Glomerular visceral epithelial cell (primary cell): ENCODE results near the gene PDGFD.
A peak's percentile ranks its signal among the peaks of the same experiment; 100 is the strongest.
"Not testable (repeated sequence)": the region's sequence is repeated elsewhere in the genome, so short reads cannot be mapped to it uniquely, and the experiment has no call there.

Source experiments
- DNase-seq: peaks from one replicate; pipeline ENCODE4 v3.0.0-alpha.2; 2016; ENCODE audit errors: extremely low spot score

The PDGFD gene

DNA sequence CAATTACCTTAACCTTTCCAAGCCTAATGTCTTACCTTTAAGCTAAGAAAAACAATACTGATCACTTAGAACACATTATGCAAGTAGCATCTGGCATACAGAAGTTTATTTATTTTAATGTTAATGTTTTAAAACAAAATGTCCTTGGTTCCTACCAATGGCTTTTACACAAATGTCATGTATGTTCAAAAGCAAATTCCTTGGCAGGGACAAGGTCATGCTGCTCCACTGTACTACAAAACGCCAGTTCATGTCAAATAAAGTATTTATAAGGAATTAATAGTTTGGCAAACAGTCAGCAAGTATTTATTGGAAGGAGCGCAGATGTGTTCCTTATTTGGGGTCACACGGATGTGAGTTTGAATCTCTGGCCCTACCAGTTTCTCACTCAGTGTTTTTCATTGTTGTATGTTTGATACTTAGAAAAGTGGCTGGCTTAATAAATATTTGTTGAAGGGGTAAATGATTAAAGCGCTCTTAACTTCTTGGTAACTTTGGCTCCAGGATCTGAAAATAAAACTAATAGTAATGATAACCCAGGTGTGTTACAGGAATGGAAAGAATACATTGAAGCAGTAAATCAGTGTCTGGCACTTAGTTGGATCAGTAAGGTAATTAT lies 108.9 kb downstream of the PDGFD start:
- no peak for DNase-seq

DNA sequence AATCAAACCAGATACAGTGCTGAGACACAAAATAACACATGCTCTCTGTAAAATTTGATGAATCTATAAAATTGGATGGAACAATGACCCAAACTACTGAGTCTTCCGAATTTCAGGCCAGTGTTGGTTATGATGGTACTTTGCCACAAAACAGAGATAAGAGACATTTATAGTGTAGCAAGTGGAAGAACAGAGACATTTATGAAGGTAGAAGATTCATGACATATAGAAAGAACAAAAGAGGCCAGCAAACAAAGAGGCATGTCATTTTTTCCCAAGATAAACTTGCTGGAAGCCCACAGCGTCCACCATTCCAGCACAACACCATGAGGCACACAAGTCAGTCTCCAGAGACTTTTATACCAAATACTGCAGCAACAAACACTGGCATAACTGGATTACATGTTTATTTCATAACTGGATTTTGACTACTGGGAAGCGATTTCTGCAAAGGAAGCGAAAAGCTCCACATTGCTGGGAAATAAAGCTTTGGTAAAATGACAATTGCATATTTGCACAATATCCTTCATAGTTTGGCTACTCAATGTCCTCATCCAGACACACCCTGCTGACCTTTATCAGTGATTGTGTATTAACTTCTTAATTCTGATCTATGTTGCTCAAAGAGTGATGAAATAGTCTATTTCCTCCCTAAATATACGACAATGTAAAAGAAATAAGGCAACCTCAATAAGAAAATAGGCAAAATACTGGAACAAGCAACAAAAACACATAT lies 110.0 kb downstream of the PDGFD start:
- DNase-seq: no peak

DNA sequence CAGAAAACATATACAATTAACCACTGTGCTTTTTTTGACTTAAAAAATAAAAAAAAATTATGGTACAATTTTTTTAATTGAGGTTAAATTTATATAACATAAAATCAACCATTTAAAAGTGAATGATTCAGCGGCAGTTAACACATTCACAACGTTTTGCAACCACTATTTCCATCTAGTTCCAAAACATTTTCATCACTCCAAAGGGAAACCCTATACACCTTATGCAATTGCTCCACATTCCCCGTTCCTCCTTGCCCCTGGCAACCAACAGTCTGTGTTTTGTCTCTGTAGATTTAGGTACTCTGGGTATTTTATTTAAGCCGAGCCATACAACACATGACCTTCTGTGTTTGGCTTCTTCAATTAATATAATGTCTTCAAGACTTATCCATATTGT lies 112.2 kb downstream of the PDGFD start:
- DNase-seq: no peak

DNA sequence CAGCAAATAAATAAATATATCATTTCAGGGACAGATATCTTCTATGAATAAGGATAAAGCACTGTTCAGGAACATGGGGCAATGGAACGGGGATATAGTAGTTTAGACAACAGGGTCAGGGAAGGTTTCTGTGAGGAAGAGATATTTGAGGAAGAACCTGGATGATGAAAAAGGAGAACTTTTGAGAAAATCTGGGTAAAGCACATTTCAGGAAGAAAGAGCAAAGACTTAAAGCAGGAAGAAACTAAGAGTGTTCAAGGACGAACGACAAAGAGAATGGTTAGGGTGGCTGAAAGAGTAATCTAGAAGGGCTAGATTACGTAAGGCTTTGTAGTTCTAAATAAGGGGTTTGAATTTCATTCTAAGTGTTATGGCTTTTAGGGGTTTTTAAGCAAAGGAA lies 114.8 kb downstream of the PDGFD start:
- no peak for DNase-seq

- DNase-seq: not testable (repeated sequence)
Observed at GRCh38 chr11:104046858-104047257, 117.1 kb downstream of the PDGFD start.

- DNase-seq: no peak
Observed at GRCh38 chr11:104046331-104046730, 117.6 kb downstream of the PDGFD start.

- no peak for DNase-seq
Observed at GRCh38 chr11:104043678-104044239, 120.2 kb downstream of the PDGFD start.

GRCh38 chr11:104043142-104043541 lies 120.8 kb downstream of the PDGFD start:
- DNase-seq: no peak

DNA sequence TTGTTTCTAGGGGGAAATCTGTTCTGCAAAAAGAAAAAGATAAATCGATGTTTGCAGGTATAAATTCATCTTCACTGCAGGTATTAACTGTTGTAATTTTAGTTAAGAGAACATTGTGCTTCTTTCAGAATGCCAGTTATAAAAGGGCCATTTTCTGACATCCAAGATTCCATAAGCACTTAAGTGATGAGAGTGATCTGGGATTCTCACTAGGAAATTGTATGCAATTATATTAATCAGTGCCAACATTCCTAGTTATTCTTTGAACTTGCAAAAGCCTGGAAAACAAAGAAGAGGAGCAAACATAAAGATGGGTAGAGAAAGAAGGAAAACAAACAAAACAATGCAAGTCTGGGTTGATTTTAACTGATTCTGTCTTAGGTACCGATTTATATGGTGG lies 122.2 kb downstream of the PDGFD start:
- DNase-seq: no peak

- DNase-seq: no peak
Observed at GRCh38 chr11:104036995-104037394, 127.0 kb downstream of the PDGFD start.

GRCh38 chr11:104036588-104036987 lies 127.4 kb downstream of the PDGFD start, which contains the start of gene DDI1:
DDI1 (plus strand) TSS chr11:104036640; CDS start chr11:104036823, 183 bp downstream.
- DNase-seq: no peak

GRCh38 chr11:104033561-104033960 lies 130.4 kb downstream of the PDGFD start:
- no peak for DNase-seq

GRCh38 chr11:104033134-104033533 lies 130.8 kb downstream of the PDGFD start:
- peak; percentile 6 for DNase-seq

DNA sequence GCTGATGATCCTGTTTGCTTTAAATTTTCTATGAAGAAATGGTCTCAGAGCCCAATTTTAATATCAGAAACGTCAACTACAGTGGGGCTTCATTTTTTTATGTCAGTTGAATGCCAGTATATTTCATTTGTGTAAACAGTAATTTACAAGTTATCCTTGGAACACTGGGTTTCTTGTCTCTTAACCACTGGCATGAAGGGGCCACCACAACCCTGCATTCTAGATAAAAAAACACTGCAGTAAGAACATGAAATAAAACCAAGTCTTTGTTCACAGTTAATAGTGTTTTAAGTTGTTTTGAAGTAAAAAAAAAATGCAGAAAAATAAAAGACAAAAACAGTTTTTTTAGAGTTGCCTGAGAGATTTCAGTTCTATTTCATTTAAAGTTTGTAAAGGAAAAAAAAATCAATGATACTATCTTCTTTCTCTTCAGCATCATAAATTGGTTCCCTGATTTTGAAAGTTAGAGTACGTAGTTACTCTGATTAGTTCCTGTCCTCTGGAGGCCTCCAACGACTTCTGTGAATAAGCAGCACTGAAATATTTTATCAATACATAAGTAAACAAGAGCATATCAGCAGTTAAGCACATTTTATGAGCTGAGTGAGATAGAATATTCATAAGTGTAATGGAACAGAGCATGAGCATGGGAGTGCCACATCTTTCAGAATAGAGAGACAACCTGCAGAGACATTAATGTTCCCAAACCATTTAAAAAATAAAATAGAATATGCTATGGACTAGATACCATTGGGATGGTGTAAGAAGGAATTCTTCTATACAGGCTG lies 135.3 kb downstream of the PDGFD start:
- DNase-seq: no peak

GRCh38 chr11:104024572-104024971 lies 139.4 kb downstream of the PDGFD start:
- DNase-seq: no peak

DNA sequence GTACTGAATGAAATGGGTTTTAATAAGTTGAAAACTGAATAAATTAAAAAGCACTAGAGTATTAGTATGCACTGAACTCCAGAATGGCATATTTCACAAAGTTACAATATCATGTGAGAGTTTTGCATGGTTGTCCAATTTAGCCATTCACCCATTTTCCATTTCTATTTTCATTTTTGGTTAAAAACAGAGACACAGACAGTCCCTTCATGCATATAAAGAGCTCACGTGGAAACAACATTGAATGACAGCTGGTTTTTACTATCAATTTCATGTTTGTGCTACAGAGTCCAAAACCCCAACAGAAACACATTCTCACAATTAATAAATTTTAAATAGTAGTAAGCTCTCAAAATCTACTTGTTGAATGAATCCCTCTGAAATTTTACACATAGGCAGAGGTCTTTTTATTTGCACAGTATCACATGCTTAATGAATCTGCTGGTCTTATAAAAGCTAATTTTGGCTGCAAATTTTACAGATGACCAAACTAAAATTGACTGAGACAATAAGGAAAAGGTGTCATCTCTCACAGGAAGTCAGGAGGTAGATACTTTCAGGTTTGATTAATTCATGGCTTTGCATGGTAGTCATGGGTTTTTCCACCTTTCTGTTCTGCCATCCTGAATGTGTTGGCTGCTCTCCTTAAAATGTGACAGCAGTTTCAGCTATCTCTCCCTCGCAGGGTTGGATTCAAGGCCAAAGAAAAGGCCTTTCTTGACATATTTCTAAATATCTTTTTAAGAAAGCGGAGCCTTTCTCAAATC lies 148.1 kb downstream of the PDGFD start:
- DNase-seq: no peak

DNA sequence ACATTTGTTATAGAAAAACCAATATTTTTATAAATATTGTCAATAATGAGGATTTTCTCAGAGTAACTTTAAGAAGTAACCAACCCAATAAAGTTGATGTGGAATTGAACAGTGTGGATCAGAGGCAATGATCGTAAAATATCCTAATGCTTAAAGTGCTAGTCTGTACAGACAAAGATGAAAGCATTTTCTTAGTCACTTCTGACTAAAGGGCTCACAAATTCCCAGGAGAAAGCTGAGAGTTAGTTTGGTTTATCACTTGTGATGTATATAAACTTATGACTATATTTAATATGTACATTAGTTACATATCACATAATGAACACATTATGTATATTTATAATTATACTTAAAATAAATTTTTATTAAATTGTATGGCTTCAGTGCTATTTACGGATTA lies 152.9 kb downstream of the PDGFD start:
- no peak for DNase-seq

DNA sequence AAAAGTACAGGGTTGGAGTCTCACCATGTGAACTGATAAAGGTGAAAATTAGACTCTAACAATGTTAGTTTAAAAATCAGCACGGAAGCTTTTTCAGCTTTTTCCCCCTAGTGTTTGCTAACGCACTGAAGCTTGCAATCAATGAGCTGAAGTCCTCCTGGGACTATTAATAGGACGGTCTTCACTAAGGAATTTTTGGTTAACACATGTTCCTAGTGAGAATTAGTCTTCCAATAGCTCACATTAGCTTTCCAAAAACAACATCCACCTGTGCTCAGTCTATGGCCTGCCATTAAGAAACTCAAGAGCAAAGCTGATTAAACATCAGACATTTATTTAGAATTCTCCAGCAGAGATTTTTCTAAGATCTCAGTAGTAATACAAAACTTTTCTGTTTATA lies 154.2 kb downstream of the PDGFD start:
- DNase-seq: no peak

GRCh38 chr11:104005234-104005855 lies 158.6 kb downstream of the PDGFD start:
- no peak for DNase-seq

- DNase-seq: no peak
Observed at GRCh38 chr11:104003491-104003890, 160.5 kb downstream of the PDGFD start.

DNA sequence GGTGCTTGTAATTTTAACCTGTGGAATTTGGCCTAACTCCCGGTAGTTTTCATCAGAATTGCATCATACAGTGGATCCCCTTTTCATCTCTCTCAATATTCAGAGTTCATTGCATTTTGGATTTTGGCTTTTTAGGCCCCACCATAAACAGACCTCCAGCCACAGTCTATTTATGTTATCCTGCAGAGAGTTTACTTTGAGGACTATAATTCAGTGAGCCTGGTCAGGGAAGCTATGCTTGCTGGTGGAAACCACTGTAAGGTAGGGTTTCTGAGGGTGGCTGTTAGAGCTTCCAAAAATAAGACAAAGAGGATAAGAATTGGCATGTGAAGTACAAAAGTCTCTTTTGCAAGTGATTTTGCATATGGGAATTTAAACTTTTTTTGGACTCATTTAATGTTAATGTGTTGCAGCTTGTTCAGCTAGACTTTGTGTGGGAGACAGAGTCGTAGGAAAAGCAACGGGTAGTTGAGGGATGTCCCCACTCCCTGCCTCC lies 162.3 kb downstream of the PDGFD start:
- DNase-seq: no peak
